Kidney (tissue), 14 donors: Measurements from ENCODE around the gene MYL4. TPM values are rescaled to one million over a fixed set of nuclear protein-coding genes. Genes with fewer than 3 reads are reported as not detected.
"Not testable (repeated sequence)": the region's sequence is repeated elsewhere in the genome, so short reads cannot be mapped to it uniquely, and the experiment has no call there.

ENCODE experiments used
- DNase-seq, 5 donors: peaks; one replicate each; pipeline ENCODE4 v3.0.0-alpha.2; 2013 to 2020
- FAIRE-seq: peaks from 2 replicates; lab custom pipeline; 2012; peaks lifted over from hg19 to GRCh38; lab: Jason Lieb, UNC
- H3K27ac ChIP-seq, 2 donors: one replicate each; pipeline ENCODE4 v1.7.0; 2013; ENCODE audit warnings: low read depth in 2 of 2, low read length in 2 of 2, inconsistent platforms in 1 of 2
- H3K27me3 ChIP-seq: one replicate; pipeline ENCODE4 v1.7.1; 2013; ENCODE audit warnings: low read length, inconsistent platforms; ENCODE audit not compliant: control insufficient read depth, insufficient read depth
- H3K36me3 ChIP-seq, 3 donors: one replicate each; pipeline versions ENCODE4 v1.7.0 to v1.7.1; 2013; ENCODE audit warnings: low read length in 3 of 3, control low read depth in 1 of 3, inconsistent platforms in 1 of 3; ENCODE audit not compliant: insufficient read depth in 3 of 3, control insufficient read depth in 2 of 3
- H3K4me1 ChIP-seq, 3 donors: one replicate each; pipeline versions ENCODE4 v1.7.0 to v1.7.1; 2013; ENCODE audit warnings: low read length in 3 of 3, inconsistent platforms in 1 of 3, low read depth in 1 of 3; ENCODE audit not compliant: control insufficient read depth in 2 of 3, insufficient read depth in 2 of 3
- H3K4me3 ChIP-seq, 3 donors: one replicate each; pipeline versions ENCODE4 v1.7.0 to v1.8.1; 2013; ENCODE audit warnings: low read length in 3 of 3, control low read depth in 1 of 3, inconsistent platforms in 1 of 3
- H3K9ac ChIP-seq, 3 donors: one replicate each; pipeline versions ENCODE4 v1.7.0 to v1.7.1; 2013; ENCODE audit warnings: low read length in 3 of 3, control low read depth in 1 of 3, inconsistent platforms in 1 of 3
- H3K9me3 ChIP-seq, 3 donors: one replicate each; pipeline versions ENCODE4 v1.7.0 to v1.7.1; 2013; ENCODE audit warnings: low read length in 3 of 3, control low read depth in 1 of 3, inconsistent platforms in 1 of 3; ENCODE audit not compliant: control insufficient read depth in 2 of 3, insufficient read depth in 1 of 3
- intact Hi-C: fragments of 100-400 bp; cut with DNase I; formaldehyde crosslinking; loops from one replicate; pipeline ENCODE4 v1.11.1; 2022
- polyA plus RNA-seq: library from polyadenylated mRNA; stranded (reverse); fragments of 350-450 nt; fragmentation: Illumina TruSeq; extraction: RNeasy Lipid Tissue Mini Kit (QIAGEN cat#74804); gene quantifications from one replicate; pipeline ENCODE4 v1.2.3, GENCODE V29; 2014; ENCODE audit warnings: low read depth, low replicate concordance; ENCODE audit not compliant: insufficient read depth
- total RNA-seq: library from RNA; stranded (reverse); fragmentation: NEBNext Ultra II Directional; extraction: Animal tissue kit (Norgen Biotek cat#: 25700); gene quantifications from one replicate; pipeline ENCODE4 v1.2.1, GENCODE V29; 2021
- TF ChIP-seq, protein P1 (sequence below): IDR thresholded peaks from 3 replicates; pipeline ENCODE4 v1.5.1; 2012; ENCODE audit warnings: mild to moderate bottlenecking, moderate library complexity, borderline replicate concordance; ENCODE audit not compliant: insufficient read depth; ENCODE audit errors: extremely low read depth
- donor health status: control.
- donor health status: control.
- donor health status: control.
- donor health status: control.
- donor health status: control.
- donor health status: DM: yes; HTN: yes; CAD: no.
- donor health status: Normal renal cell carcinoma (clear cell type).

Gene MYL4
- total and polyA plus RNA-seq, 2 donors from 2014 or later: 1.0 TPM; not detected in 1

DNA sequence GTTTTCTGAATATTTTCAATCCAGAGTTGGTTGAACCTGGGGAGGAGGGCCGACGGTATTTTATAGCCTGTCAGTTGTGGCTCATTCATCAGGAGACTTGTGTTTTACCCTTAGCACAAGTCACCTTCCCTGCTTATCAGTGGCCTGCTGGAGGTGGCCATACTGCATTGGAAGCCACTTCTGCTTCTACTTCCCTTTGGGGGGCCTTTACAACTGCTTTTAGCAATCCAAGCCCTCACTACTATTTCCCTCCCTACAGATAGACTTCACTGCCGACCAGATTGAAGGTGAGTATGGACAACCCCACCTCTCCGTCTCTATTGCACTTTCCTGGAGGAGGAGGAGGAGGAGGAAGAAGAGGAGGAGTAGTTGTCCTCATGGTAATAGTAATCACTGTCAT is 4.4 kb downstream of the MYL4 start:
- intact Hi-C loops: no loop called here
- Histone ChIP-seq H3K4me3 (no peak overlapping the region), H3K9me3 (no peaks in the 10 kb centered on the region), H3K36me3 (no peaks in the 10 kb centered on the region), H3K27me3 (no peaks in the 10 kb centered on the region), H3K4me1 (no peaks in the 10 kb centered on the region), H3K27ac (no peak overlapping the region), H3K9ac (no peak overlapping the region)
- TF ChIP-seq, protein P1, sequence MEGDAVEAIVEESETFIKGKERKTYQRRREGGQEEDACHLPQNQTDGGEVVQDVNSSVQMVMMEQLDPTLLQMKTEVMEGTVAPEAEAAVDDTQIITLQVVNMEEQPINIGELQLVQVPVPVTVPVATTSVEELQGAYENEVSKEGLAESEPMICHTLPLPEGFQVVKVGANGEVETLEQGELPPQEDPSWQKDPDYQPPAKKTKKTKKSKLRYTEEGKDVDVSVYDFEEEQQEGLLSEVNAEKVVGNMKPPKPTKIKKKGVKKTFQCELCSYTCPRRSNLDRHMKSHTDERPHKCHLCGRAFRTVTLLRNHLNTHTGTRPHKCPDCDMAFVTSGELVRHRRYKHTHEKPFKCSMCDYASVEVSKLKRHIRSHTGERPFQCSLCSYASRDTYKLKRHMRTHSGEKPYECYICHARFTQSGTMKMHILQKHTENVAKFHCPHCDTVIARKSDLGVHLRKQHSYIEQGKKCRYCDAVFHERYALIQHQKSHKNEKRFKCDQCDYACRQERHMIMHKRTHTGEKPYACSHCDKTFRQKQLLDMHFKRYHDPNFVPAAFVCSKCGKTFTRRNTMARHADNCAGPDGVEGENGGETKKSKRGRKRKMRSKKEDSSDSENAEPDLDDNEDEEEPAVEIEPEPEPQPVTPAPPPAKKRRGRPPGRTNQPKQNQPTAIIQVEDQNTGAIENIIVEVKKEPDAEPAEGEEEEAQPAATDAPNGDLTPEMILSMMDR: no peak
- FAIRE-seq (no peak), DNase-seq (no peak)

DNA sequence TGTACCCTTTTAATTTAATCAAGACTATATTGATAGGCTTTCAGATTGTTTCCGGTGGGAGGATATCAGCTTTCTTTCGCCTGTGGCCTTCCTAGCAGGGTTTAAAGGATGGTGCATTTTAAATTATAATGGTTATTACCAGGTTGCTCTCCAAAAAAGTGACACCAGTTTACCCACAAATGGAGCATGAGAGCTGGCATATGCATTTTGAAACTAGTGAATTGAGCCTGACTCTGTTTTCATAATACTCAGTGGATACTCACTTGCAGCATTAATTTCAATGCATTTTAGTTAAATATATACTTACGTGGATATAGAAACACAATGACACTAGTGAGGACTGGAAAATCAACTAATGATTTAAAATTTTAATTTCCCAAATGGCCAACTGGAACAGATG is 5.8 kb downstream of the MYL4 start:
- TF ChIP-seq, protein P1: no peak
- Histone ChIP-seq H3K27ac (no peak overlapping the region), H3K4me3 (no peak overlapping the region), H3K36me3 (no peaks in the 10 kb centered on the region), H3K27me3 (no peaks in the 10 kb centered on the region), H3K9ac (no peak overlapping the region), H3K9me3 (no peaks in the 10 kb centered on the region), H3K4me1 (no peaks in the 10 kb centered on the region)
- intact Hi-C loops: no loop called here
- DNase-seq (no peak), FAIRE-seq (no peak)

DNA sequence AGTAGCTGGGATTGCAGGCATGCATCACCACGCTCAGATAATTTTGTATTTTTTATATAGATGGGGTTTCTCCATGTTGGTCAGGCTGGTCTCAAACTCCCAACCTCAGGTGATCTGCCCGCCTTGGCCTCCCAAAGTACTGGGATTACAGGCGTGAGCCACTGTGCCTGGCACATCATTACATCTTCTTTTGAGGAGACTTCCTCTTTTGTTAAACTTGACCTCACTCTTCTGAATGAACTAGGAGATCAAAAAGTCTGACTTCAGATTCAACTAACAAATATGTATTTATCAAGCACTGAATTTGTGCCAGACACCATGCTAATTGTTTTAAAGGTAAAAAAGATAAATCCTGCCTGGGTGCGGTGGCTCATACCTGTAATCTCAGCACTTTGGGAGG is 7.7 kb downstream of the MYL4 start:
- not testable (repeated sequence) for DNase-seq, H3K9ac ChIP-seq

DNA sequence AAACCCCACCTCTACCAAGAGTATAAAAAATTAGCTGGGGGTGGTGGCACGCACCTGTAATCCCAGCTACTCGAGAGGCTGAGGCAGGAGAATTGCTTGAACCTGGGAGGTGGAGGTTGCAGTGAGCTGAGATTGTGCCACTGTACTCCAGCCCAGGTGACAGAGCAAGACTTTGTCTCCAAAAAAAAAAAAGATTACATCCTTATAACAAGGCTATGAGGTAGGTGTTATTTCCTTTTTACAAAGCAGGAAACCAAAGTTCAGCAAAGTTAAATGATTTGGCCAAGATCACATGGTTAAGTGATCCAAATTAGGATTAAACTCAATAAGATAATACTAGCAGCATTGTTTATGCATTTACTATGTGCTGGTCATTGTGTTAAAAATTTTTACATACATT is 8.1 kb downstream of the MYL4 start:
- H3K4me3 ChIP-seq, H3K9me3 ChIP-seq, H3K27me3 ChIP-seq, H3K27ac ChIP-seq, H3K36me3 ChIP-seq, DNase-seq, intact Hi-C loops, H3K9ac ChIP-seq, FAIRE-seq, H3K4me1 ChIP-seq: not testable (repeated sequence)

More for the DNA sequence above, 7.7 kb downstream of the MYL4 start:
- H3K9me3 ChIP-seq, H3K4me3 ChIP-seq, FAIRE-seq, H3K4me1 ChIP-seq, H3K27ac ChIP-seq, H3K27me3 ChIP-seq, intact Hi-C loops, H3K36me3 ChIP-seq: not testable (repeated sequence)

DNA sequence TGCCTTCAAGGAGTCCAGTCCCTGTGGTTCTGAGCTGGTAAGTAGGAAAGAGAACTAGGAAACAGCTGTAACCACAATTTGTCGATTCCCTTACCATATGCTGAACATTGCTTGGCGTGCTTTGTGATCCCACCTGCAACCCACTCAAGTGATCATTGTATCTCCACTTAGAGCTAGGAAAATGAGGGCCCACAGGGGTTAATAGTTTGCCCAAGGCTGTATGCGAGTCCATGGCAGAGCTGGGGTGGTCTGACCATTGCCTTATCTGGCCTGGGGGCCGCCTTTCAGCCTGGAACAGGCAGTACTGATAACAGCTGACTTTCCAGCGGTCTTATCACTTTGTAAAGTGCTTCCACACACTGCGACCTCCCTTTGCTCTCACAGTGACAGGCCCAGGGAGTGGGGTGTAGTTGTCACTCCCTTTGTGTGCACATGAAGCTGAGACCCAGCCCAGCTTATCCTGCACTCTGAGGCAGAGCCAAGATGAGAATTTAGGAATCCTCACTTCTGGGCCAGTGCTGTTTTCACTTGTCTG is 9.8 kb downstream of the MYL4 start:
- Histone ChIP-seq H3K27me3 (no peaks in the 10 kb centered on the region), H3K9ac (no peak overlapping the region), H3K4me3 (no peak overlapping the region), H3K27ac (no peak overlapping the region), H3K9me3 (no peaks in the 10 kb centered on the region), H3K4me1 (peaks cover 0 to 5% (median 0%) of the 10 kb centered on the region in 3 donors), H3K36me3 (no peaks in the 10 kb centered on the region)
- intact Hi-C loops: no loop called here
- FAIRE-seq (no peak), DNase-seq (no peak)
- TF ChIP-seq, protein P1: no peak
